Esophagus muscularis mucosa (tissue), 4 donors: ENCODE results near the gene GPATCH2. TPM values are rescaled to one million over a fixed set of nuclear protein-coding genes. Genes with fewer than 3 reads are reported as not detected.

ENCODE experiments used
- DNase-seq: peaks from one replicate; pipeline ENCODE4 v3.0.0-alpha.2; 2017; ENCODE audit errors: extremely low spot score
- H3K27ac ChIP-seq, 4 donors: fragments of 200-600 bp; sonication (generic); replicated peaks in 1 of 4; 1 replicate in 3 of 4; 2 replicates in 1 of 4; pipeline ENCODE4 v1.5.1; 2016 to 2019; ENCODE audit warnings: mild to moderate bottlenecking in 1 of 4
- H3K27me3 ChIP-seq, 4 donors: fragments of 200-600 bp; sonication (generic); one replicate each; pipeline versions ENCODE4 v1.5.1 to v1.6.0; 2016 to 2019
- H3K36me3 ChIP-seq, 4 donors: fragments of 200-600 bp; sonication (generic); one replicate each; pipeline ENCODE4 v1.5.1; 2016 to 2019
- H3K4me1 ChIP-seq, 4 donors: fragments of 200-600 bp; sonication (generic); one replicate each; pipeline ENCODE4 v1.5.1; 2016 to 2019
- H3K4me3 ChIP-seq, 4 donors: fragments of 200-600 bp; sonication (generic); 1 replicate in 2 of 4; 2 replicates in 2 of 4; pipeline ENCODE4 v1.5.1; 2016 to 2019; ENCODE audit warnings: mild to moderate bottlenecking in 4 of 4, moderate library complexity in 1 of 4
- H3K9me3 ChIP-seq, 4 donors: fragments of 200-600 bp; sonication (generic); 1 replicate in 3 of 4; 2 replicates in 1 of 4; pipeline ENCODE4 v1.5.1; 2016 to 2019
- EP300 ChIP-seq: sonication (generic); formaldehyde crosslinking; IDR thresholded peaks from one replicate; pipeline ENCODE4 v1.6.1; 2017; ENCODE audit warnings: antibody characterized with exemption
- POLR2A ChIP-seq: fragments of 450-650 bp; IDR thresholded peaks from one replicate; pipeline ENCODE4 v1.6.1; 2017; ENCODE audit warnings: antibody characterized with exemption, moderate library complexity, mild to moderate bottlenecking, low read depth
- POLR2AphosphoS5 ChIP-seq, 2 donors: sonication (generic); formaldehyde crosslinking; IDR thresholded peaks; one replicate each; pipeline ENCODE4 v1.6.1; 2017; ENCODE audit warnings: antibody characterized with exemption in 2 of 2
- WGBS: methylation state at CpG from one replicate; pipeline ENCODE4 v1.1.5; 2018; 5-methylcytosine and 5-hydroxymethylcytosine counted together
- intact Hi-C: fragments of 100-400 bp; cut with DNase I; formaldehyde crosslinking; loops from one replicate; pipeline ENCODE4 v1.15.1; 2023
- total RNA-seq, 4 donors: library from RNA; depleted of rRNA; stranded (reverse); fragments of >200 nt; gene quantifications; one replicate each; pipeline versions ENCODE4 v1.1.0 to v1.2.1, GENCODE V29; 2016
- TF ChIP-seq, protein P1 (sequence below), 3 experiments: fragments of 200-600 bp in 2 of 3; fragments of 450-650 bp in 1 of 3; sonication (generic) in 2 of 3; IDR thresholded peaks; one replicate each; pipeline ENCODE4 v1.5.1; 2017 to 2019; ENCODE audit warnings: antibody characterized with exemption in 3 of 3, mild to moderate bottlenecking in 2 of 3, moderate library complexity in 1 of 3

Gene GPATCH2
- total RNA-seq, 4 donors from 2014 or later = 10.0 to 15.7 (median 13.2) TPM

DNA sequence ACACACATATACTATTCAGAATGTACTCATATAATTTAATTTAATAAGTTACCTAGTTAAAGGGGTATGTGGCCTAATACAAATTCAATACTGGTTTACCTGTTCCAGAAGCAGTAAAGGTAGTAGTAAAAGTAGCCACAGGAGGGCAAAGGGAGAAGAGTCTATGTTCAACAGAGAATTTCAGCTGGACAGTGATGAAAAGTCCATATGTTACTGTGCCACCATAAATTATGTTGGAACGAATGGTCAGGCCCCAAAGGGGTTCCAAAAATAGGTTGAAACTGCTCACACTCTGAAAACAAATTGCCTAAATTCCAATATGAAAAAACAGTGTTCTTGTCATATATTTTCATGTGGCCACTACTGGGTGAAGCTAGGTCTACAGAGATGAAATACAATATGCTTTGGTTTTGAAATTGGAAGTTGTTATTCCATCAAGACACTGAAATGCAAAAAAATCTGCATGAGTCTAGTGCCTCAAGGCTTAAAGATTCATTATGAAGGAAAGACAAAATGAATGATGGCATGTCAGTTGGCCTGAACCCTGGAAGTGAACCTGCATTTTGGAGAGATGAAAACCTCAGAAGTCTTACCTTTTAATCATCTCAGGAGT lies 78.4 kb downstream of the GPATCH2 start:
- Histone ChIP-seq H3K4me3 (no peak overlapping the region), H3K36me3 (no peaks in the 10 kb centered on the region), H3K4me1 (no peaks in the 10 kb centered on the region), H3K27ac (no peak overlapping the region), H3K9me3 (no peaks in the 10 kb centered on the region), H3K27me3 (no peaks in the 10 kb centered on the region)
- no peak for DNase-seq
- intact Hi-C loops = no loop called here
- 73% methylated on average over 1 of the region's 1 CpG for WGBS
- TF ChIP-seq POLR2A (no peak), POLR2AphosphoS5 (IDR thresholded peaks at IDR 0.05) (no peak), EP300 (no peak)
- TF ChIP-seq, protein P1, sequence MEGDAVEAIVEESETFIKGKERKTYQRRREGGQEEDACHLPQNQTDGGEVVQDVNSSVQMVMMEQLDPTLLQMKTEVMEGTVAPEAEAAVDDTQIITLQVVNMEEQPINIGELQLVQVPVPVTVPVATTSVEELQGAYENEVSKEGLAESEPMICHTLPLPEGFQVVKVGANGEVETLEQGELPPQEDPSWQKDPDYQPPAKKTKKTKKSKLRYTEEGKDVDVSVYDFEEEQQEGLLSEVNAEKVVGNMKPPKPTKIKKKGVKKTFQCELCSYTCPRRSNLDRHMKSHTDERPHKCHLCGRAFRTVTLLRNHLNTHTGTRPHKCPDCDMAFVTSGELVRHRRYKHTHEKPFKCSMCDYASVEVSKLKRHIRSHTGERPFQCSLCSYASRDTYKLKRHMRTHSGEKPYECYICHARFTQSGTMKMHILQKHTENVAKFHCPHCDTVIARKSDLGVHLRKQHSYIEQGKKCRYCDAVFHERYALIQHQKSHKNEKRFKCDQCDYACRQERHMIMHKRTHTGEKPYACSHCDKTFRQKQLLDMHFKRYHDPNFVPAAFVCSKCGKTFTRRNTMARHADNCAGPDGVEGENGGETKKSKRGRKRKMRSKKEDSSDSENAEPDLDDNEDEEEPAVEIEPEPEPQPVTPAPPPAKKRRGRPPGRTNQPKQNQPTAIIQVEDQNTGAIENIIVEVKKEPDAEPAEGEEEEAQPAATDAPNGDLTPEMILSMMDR (IDR thresholded peaks at IDR 0.05) = no peak

DNA sequence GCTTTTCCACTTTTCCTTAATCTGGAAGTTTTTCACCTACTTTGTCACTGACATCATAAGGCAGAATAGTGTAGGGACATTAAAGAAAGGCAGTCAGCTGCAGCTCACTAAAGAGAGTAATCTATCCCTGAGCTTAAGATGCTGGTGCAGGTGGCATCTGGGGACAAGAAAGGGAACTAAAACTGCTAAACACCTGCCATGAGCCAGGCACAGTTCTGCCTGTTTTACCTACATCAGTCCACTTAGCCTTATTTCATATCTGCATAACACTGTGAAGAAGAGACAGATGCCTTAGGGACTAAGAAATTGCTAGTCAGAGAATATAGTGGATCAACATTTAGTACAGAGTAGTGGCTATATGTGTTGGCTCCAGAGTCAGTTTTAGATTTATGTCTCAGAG lies 88.1 kb downstream of the GPATCH2 start:
- H3K27me3 ChIP-seq = no peaks in the 10 kb centered on the region
- no peaks in the 10 kb centered on the region for H3K4me1 ChIP-seq
- H3K4me3 ChIP-seq = no peak overlapping the region
- intact Hi-C loops = no loop called here
- TF ChIP-seq, protein P1 (IDR thresholded peaks at IDR 0.05) = no peak
- no peak for TF ChIP-seq POLR2AphosphoS5 (IDR thresholded peaks at IDR 0.05)
- no peak for TF ChIP-seq EP300
- TF ChIP-seq POLR2A = no peak
- DNase-seq = no peak
- no peak overlapping the region for H3K27ac ChIP-seq
- no peaks in the 10 kb centered on the region for H3K36me3 ChIP-seq
- H3K9me3 ChIP-seq = no peaks in the 10 kb centered on the region

DNA sequence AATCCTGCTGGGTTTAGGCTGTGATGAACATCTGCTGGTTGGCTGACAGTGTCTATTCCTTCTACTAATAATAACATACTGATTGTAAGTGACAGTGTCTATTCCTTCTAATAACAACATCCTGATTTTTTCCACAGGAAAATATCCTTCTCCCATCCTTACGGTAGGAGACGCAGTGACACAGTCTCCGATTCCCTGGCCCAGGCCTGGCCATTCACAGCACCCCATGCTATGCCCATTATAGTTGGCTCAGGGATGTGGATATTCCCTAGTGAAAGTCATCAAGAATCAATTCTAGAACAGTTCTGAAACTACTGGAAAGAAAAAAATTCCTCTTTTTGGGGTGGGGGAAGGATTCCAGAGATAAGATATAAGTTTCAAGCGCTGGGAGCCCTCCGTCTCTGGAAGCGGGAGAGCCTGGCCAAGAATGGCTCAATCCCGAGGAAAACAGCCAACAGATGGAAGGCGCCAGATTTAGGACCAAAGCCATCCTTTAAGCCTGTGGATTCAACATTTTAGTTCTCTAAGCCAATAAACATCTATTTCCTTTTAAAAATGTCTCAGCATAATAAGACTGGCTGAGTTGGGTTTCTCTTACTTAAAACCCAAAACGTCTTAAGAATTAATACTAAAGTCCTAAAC lies 88.6 kb downstream of the GPATCH2 start:
- Histone ChIP-seq H3K9me3 (no peaks in the 10 kb centered on the region), H3K4me3 (no peak overlapping the region), H3K36me3 (no peaks in the 10 kb centered on the region), H3K27ac (no peak overlapping the region), H3K4me1 (no peaks in the 10 kb centered on the region), H3K27me3 (no peaks in the 10 kb centered on the region)
- TF ChIP-seq, protein P1 (IDR thresholded peaks at IDR 0.05) = no peak
- TF ChIP-seq POLR2AphosphoS5 (IDR thresholded peaks at IDR 0.05) (no peak), EP300 (no peak), POLR2A (no peak)
- DNase-seq = no peak
- WGBS = 86% methylated on average over 9 of the region's 9 CpGs
- intact Hi-C loops = no loop called here

DNA sequence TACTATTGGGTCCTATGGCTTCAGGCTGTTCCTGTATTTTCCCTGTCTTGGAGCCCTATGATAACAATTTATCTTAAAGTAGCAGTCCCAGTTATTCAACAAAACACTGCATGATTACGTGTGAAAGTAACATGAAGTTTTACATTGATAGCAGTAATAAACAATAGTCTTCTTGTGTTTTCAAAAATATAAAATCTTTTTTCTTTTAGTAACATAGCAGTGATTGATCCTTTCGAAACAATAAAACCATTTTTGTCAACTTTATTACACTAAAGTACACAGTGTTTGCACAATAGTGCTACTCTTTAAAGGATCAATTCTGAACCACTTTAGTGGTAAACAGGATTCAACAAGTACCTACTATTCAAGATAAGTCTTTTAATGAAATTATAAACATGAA lies 90.6 kb downstream of the GPATCH2 start:
- intact Hi-C loops = no loop called here
- 88% methylated on average over 2 of the region's 2 CpGs for WGBS
- Histone ChIP-seq H3K4me1 (no peaks in the 10 kb centered on the region), H3K36me3 (no peaks in the 10 kb centered on the region), H3K27ac (no peak overlapping the region), H3K9me3 (no peaks in the 10 kb centered on the region), H3K4me3 (no peak overlapping the region), H3K27me3 (no peaks in the 10 kb centered on the region)
- no peak for DNase-seq
- no peak for TF ChIP-seq EP300

DNA sequence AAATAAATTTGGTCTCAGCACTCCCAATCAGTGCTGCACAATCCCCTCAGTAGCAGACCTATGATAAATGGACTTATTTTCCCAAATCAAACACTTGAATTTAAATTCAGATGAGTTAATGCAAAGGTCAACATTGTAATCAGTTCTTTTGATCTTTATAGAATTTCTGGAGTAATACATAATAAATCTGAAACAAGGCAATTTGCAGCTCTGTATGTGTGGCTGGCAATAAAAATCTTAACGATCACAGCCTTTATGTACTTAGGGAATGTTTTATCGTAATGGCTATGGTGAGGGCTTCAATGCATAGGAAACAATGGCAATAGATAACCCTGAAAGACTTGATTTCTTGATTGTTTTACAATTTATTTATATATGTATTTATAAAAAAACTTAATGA lies 91.4 kb downstream of the GPATCH2 start:
- DNase-seq = no peak
- WGBS = 96% methylated on average over 2 of the region's 2 CpGs
- Histone ChIP-seq H3K27me3 (no peaks in the 10 kb centered on the region), H3K36me3 (no peaks in the 10 kb centered on the region), H3K4me3 (no peak overlapping the region), H3K4me1 (peaks cover 0 to 7% (median 3%) of the 10 kb centered on the region in 4 donors), H3K27ac (no peak overlapping the region), H3K9me3 (no peaks in the 10 kb centered on the region)
- TF ChIP-seq, protein P1 (IDR thresholded peaks at IDR 0.05) = no peak
- TF ChIP-seq POLR2A (no peak), EP300 (no peak), POLR2AphosphoS5 (IDR thresholded peaks at IDR 0.05) (no peak)
- intact Hi-C loops = no loop called here
